GM12865 (cell line): ENCODE data around the gene PANX1.

Source experiments
- DNase-seq: peaks from one replicate; pipeline ENCODE4 v3.0.0; 2010; ENCODE audit warnings: low read depth
- H3K4me3 ChIP-seq: 2 replicates; pipeline ENCODE4 v1.5.1; 2011; ENCODE audit warnings: mild to moderate bottlenecking, low read depth, low read length, control low read depth
- CTCF ChIP-seq: IDR thresholded peaks from 2 replicates; pipeline ENCODE4 v1.5.1; 2011; ENCODE audit warnings: low read length, control low read depth, low read depth, inconsistent platforms; ENCODE audit not compliant: insufficient read depth; ENCODE audit errors: missing control alignments

PANX1 gene

GRCh38 chr11:94178331-94178730 lies 49.7 kb downstream of the PANX1 start:
- DNase-seq: no peak
- H3K4me3 ChIP-seq: no peak overlapping the region
- TF ChIP-seq CTCF: no peak

GRCh38 chr11:94179696-94180095 lies 51.1 kb downstream of the PANX1 start:
- no peak for DNase-seq
- no peak for TF ChIP-seq CTCF
- no peak overlapping the region for H3K4me3 ChIP-seq

- H3K4me3 ChIP-seq: no peak overlapping the region
- DNase-seq: no peak
- no peak for TF ChIP-seq CTCF
These were observed 52.9 kb downstream of the PANX1 start for GRCh38 chr11:94181526-94181925.

GRCh38 chr11:94181943-94182342 lies 53.3 kb downstream of the PANX1 start:
- no peak for TF ChIP-seq CTCF
- DNase-seq: no peak
- H3K4me3 ChIP-seq: no peak overlapping the region

GRCh38 chr11:94183251-94183885 lies 54.7 kb downstream of the PANX1 start:
- no peak for DNase-seq
- H3K4me3 ChIP-seq: no peak overlapping the region
- no peak for TF ChIP-seq CTCF

- peak; percentile 69 for DNase-seq
- H3K4me3 ChIP-seq: no peak overlapping the region
- peak; percentile 83 for TF ChIP-seq CTCF
These were observed 55.2 kb downstream of the PANX1 start for GRCh38 chr11:94183886-94184264.

GRCh38 chr11:94184362-94184761 lies 55.7 kb downstream of the PANX1 start:
- no peak for TF ChIP-seq CTCF
- DNase-seq: no peak
- no peak overlapping the region for H3K4me3 ChIP-seq
